Activated naive CD4-positive, alpha-beta T cell treated with anti-CD3 and anti-CD28 coated beads, Interleukin-2, amount 50 U/mL, for 24 hours (primary cell): ENCODE measurements around the gene FGFRL1.

Experiments used
- H3K27ac Mint-ChIP-seq: one replicate; pipeline ENCODE4 v1.8.0; 2021; ENCODE audit warnings: mild to moderate bottlenecking, mixed read lengths
- H3K27me3 Mint-ChIP-seq: one replicate; pipeline ENCODE4 v1.8.0; 2021; ENCODE audit warnings: mixed read lengths
- H3K36me3 Mint-ChIP-seq: one replicate; pipeline ENCODE4 v1.8.0; 2021; ENCODE audit warnings: mixed read lengths
- H3K4me1 Mint-ChIP-seq: one replicate; pipeline ENCODE4 v1.8.0; 2021; ENCODE audit warnings: mixed read lengths
- H3K4me3 Mint-ChIP-seq: one replicate; pipeline ENCODE4 v1.8.0; 2021; ENCODE audit warnings: mild to moderate bottlenecking, mixed read lengths
- H3K9me3 Mint-ChIP-seq: one replicate; pipeline ENCODE4 v1.8.0; 2021; ENCODE audit warnings: mixed read lengths

Gene FGFRL1

DNA sequence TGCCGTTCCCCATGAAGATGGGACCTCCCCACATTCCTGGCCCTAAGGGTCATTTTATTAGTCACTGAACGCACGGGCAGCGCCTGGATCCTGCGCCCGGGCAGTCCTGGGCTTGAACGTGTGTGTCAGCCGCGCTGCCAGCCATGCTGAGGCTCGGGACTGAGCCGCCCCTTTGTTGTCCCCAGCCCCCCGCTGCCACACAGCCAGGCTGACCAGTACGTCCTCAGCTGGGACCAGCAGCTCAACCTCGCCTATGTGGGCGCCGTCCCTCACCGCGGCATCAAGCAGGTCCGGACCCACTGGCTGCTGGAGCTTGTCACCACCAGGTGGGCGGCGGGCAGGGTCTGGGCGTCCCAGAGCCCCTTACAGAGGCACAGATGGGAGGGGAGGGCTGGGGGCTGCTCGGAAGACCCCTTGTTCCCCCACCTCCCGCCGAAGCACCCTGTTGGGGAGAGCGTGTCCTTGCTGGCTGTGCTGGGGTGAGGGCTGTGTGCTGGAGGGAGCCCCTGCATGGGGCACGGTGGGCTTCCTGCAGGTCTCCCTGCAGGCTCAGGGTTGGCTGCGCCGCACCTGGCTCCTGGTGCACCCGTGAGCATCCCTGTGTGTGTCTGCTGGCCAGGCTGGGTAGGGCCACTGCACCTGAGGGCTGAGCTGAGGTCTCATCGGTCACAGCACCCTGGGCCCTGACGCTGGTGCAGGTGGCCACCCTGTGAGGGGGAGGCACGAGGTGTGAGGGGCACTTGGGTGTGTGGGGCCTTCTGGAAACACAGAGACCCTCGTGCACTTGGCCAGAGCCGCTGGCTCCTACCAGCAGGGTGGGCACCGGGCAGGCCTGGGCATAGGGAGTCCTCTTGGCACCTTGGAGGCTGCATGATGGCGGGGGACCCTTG, 23.6 kb upstream of the FGFRL1 start:
- Mint-ChIP-seq H3K4me3 (peak overlapping the region; percentile 84), H3K27me3 (no peaks in the 10 kb centered on the region), H3K9me3 (no peaks in the 10 kb centered on the region), H3K36me3 (no peaks in the 10 kb centered on the region), H3K4me1 (peaks cover 23% of the 10 kb centered on the region), H3K27ac (no peak overlapping the region)

GRCh38 chr4:988726-989721, 22.4 kb upstream of the FGFRL1 start:
- Mint-ChIP-seq H3K4me3 (no peak overlapping the region), H3K36me3 (no peaks in the 10 kb centered on the region), H3K4me1 (peaks cover 23% of the 10 kb centered on the region), H3K27ac (no peak overlapping the region), H3K9me3 (no peaks in the 10 kb centered on the region), H3K27me3 (no peaks in the 10 kb centered on the region)

GRCh38 chr4:989722-990471, 21.5 kb upstream of the FGFRL1 start:
- Mint-ChIP-seq H3K4me1 (peaks cover 15% of the 10 kb centered on the region), H3K27me3 (no peaks in the 10 kb centered on the region), H3K4me3 (no peak overlapping the region), H3K9me3 (no peaks in the 10 kb centered on the region), H3K36me3 (no peaks in the 10 kb centered on the region), H3K27ac (no peak overlapping the region)

DNA sequence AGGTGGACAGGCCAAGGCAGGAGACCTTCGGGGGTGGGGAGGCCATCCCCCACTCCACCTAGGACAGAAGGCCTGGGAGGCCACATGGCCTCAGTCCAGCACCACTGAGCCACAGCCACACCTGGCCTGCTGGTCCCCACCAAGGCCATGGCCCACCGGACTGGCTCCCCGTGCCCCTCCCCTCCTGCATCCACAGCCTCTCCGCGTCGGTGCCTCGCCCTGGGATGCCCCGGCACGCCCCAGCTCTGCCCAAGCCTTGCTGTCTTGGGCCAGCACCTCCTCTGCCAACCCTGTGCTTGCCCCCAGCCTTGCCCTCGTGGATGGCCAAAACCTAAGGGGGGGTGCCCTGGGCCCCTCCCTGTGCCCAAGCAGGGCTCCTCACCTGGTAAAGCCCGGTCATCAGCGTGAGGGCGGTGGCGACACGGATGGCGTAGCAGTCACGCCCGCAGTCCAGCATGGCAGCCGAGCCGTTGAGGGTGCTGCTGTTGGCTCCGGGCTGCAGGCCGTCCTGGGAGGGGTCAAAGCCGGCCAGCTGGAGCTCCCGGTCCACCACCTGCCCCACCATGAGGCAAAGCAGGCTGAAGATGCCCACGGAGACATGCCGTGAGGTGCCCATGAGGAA, 20.6 kb upstream of the FGFRL1 start:
- H3K4me3 Mint-ChIP-seq: no peak overlapping the region
- no peaks in the 10 kb centered on the region for H3K27me3 Mint-ChIP-seq
- no peaks in the 10 kb centered on the region for H3K36me3 Mint-ChIP-seq

GRCh38 chr4:991451-992296, 19.8 kb upstream of the FGFRL1 start:
- no peaks in the 10 kb centered on the region for H3K4me1 Mint-ChIP-seq
- H3K27ac Mint-ChIP-seq: no peak overlapping the region
- H3K36me3 Mint-ChIP-seq: no peaks in the 10 kb centered on the region
- no peaks in the 10 kb centered on the region for H3K9me3 Mint-ChIP-seq
- H3K4me3 Mint-ChIP-seq: no peak overlapping the region
- no peaks in the 10 kb centered on the region for H3K27me3 Mint-ChIP-seq

More for the DNA sequence above, 20.6 kb upstream of the FGFRL1 start:
- H3K4me1 Mint-ChIP-seq: peaks cover 7% of the 10 kb centered on the region
- H3K9me3 Mint-ChIP-seq: no peaks in the 10 kb centered on the region
- H3K27ac Mint-ChIP-seq: no peak overlapping the region

DNA sequence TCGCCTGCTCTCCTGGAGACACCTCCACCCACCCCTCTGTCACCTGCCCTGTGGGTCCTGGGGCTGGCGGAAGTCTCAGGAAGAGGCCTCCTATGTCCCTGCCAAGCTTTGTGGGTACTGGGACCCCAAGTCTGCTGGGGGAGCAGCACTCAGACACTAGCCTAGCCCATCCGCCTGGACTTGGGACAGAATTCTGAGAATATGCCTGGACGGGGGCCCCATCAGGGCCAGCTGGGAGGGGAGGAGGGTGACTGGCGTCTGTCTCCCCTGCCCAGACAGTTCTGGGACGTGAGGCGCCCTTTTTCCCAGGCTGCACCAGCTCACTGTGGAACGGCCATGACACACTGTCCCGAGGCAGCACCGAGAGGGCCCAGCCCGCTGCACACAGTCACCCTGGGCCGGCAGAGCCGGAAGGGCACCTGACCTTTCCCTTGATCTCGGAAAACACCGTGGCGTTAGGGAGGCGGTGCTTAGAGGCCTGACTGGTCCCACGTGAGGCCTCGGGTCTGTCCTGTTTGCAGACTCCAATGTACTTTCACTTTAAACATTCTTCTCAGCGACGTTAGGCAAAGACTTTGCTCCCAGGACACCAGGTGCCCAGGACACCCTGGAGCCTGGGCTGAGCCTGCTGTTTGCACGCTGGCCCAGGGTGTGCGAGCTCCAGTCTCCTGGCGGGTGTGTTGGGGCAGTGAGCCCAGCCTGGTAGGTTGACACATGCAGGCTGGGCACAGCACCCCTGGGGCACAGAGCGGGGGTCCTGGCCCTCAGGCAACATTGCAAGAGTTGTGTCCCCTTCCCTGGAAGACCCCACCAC, 18.9 kb upstream of the FGFRL1 start:
- H3K9me3 Mint-ChIP-seq: no peaks in the 10 kb centered on the region
- H3K36me3 Mint-ChIP-seq: no peaks in the 10 kb centered on the region
- no peak overlapping the region for H3K27ac Mint-ChIP-seq
- H3K27me3 Mint-ChIP-seq: no peaks in the 10 kb centered on the region
- no peaks in the 10 kb centered on the region for H3K4me1 Mint-ChIP-seq
- no peak overlapping the region for H3K4me3 Mint-ChIP-seq

- Mint-ChIP-seq H3K9me3 (no peaks in the 10 kb centered on the region), H3K27ac (no peak within 1 kb of the TSS)
These were observed 18.1 kb upstream of the FGFRL1 start, which contains the start of gene SLC26A1 for GRCh38 chr4:993111-994029. Gene SLC26A1 (minus strand): TSS chr4:993404. CDS start chr4:991703, 1,701 bp downstream.

GRCh38 chr4:995311-996026, 16.0 kb upstream of the FGFRL1 start:
- Mint-ChIP-seq H3K4me1 (peaks cover 13% of the 10 kb centered on the region), H3K36me3 (no peaks in the 10 kb centered on the region), H3K4me3 (no peak overlapping the region), H3K27ac (no peak overlapping the region), H3K9me3 (no peaks in the 10 kb centered on the region), H3K27me3 (peaks cover 7% of the 10 kb centered on the region)

More at GRCh38 chr4:993111-994029, 18.1 kb upstream of the FGFRL1 start, which contains the start of gene SLC26A1:
- Mint-ChIP-seq H3K4me3 (no peak within 1 kb of the TSS), H3K36me3 (no peaks in the 10 kb centered on the region), H3K27me3 (peaks cover under 1% of the 10 kb centered on the region), H3K4me1 (peaks cover 7% of the 10 kb centered on the region)

DNA sequence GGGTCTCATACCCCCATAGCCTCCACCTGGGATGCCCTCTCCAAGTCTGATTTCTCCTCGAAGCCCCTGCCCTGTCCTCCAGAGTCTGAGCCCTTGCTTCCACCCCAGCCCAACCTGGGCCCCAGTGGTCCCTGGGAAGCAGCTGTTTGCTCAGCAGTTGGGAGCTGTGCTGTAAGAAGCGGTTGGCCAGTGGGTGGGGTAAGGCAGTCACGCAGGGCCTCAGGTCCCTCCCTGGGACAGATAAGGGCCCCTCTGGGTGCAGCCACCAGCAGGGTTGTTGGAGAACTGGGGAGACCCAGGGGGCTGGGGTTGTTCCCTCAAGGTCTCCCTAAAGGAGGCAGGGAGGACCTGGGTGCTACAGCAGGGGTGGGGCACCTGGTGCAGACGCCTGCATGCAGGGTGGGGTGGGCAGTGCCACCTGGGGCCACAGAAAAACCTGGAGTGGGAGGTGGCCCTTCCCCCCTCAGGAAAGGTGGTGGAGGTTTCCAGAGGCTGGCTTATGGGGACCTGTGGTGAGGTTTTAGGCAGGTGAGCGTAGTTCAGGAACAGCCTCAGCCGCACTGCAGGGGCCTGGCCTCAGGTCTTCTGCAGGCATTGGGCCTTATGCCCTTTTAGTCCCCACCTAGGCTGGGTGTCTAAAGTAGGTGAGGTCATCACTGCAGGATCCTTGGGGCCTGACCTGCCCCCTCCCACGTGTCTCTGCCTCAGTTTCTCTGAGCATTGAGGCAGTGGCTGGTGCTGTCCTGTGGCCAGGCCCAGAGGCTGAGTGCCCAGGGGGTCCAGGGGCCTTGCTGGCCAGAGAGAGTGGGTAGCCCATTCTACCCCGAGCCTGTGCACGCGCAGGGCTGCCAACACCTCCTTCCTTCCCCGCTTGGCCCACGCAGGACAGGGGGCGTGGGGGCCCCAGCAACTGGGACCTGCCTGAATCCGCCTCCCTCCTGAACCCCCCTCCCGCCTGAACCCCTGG, 15.1 kb upstream of the FGFRL1 start:
- Mint-ChIP-seq H3K36me3 (no peaks in the 10 kb centered on the region), H3K27me3 (peaks cover 9% of the 10 kb centered on the region), H3K27ac (no peak overlapping the region), H3K4me1 (peaks cover 13% of the 10 kb centered on the region), H3K4me3 (no peak overlapping the region), H3K9me3 (no peaks in the 10 kb centered on the region)

- H3K4me1 Mint-ChIP-seq: peaks cover 13% of the 10 kb centered on the region
- no peaks in the 10 kb centered on the region for H3K9me3 Mint-ChIP-seq
- no peaks in the 10 kb centered on the region for H3K36me3 Mint-ChIP-seq
- H3K27ac Mint-ChIP-seq: no peak overlapping the region
- H3K27me3 Mint-ChIP-seq: peaks cover 10% of the 10 kb centered on the region
- H3K4me3 Mint-ChIP-seq: no peak overlapping the region
These were observed 14.4 kb upstream of the FGFRL1 start for GRCh38 chr4:996997-997374.

GRCh38 chr4:997375-998071, 13.9 kb upstream of the FGFRL1 start:
- H3K27ac Mint-ChIP-seq: no peak overlapping the region
- H3K27me3 Mint-ChIP-seq: peaks cover 12% of the 10 kb centered on the region
- H3K4me1 Mint-ChIP-seq: peaks cover 13% of the 10 kb centered on the region
- no peaks in the 10 kb centered on the region for H3K9me3 Mint-ChIP-seq
- no peak overlapping the region for H3K4me3 Mint-ChIP-seq
- no peaks in the 10 kb centered on the region for H3K36me3 Mint-ChIP-seq
